Stromal cell of bone marrow (primary cell): ENCODE data around the gene FTO.

ENCODE experiments used
- DNase-seq: peaks from one replicate; pipeline ENCODE4 v3.0.0-alpha.2; 2012; ENCODE audit warnings: low read depth

Gene FTO

DNA sequence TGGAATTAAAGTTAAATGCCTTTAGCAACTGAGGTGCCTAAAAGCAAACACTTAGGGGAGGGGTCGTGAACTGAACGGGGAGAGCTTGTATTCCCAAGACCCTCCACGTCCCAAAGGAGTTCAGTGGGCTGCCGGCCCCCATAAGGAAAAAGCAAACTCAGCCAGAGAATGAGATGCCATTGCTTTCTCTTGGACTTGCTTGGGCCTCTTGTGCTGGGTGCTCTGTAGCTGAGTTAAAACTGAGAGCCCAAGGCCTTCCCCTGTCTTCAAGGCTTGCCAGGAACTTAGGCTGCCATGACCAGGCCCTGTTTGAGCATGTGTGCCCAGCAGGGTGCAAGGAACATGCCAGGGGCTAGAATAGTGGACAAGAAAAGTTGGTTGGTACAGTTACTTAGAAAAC lies 382.8 kb downstream of the FTO start:
- DNase-seq: no peak

DNA sequence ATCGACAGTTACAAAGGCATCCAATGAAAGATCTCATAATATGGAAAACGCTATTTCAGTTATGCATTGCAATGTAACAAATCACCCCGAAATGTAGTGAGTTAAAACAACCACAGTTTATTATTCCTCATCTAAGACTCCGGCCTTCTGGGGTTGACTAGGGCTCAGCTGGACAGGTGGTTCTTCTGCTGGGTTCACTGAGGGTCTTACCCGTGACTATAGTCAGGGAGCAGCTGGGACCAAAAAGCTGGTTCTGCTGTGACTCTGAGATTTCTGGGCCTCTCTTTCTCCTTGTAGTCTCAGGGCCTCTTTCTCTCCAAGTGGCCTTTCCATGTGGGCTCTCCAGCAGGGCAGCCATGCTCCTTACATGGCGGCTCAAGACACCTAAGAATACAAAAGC lies 386.6 kb downstream of the FTO start:
- DNase-seq: no peak

- no peak for DNase-seq
These were observed 389.3 kb downstream of the FTO start for GRCh38 chr16:54093281-54093680.

- no peak for DNase-seq
These were observed 390.7 kb downstream of the FTO start for GRCh38 chr16:54094641-54095040.

DNA sequence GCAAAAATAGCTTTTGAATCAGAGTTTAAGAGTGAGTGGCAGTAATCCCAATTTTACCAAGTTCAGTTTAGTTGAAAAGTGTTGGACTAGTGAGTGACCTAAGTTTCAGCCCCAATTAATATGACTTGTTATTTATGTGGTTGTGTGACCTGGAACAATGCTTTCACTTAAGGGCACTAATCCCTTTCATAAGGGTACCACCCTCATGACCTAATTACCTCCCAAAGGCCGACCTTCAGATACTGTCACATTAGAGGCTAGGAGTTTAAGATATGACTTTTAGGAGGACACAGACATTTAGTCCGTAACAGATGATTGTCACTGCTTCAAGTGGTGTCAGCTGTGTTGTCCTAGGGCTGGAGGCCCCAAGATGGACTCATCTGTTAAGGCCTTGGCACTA lies 392.7 kb downstream of the FTO start:
- DNase-seq: no peak

DNA sequence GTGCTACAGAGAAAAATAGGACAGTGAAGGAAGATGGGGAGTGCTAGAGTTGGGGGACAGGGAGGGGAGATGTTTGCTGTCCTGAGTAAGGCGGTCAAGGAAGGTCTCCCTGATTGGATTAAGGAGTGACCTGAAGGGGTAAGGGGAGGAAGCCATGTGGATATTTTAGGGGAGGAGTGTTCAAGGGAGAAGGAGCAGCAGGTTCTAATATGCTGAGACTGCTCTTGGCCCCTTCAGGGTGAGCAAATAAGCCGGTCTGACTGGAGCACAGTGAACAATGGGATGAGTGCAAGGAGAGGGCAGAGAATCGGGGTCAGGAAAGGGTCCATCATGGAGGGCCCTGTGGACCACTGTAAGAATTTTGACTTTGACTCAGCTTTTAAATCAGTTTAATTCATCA lies 393.8 kb downstream of the FTO start:
- DNase-seq: no peak

GRCh38 chr16:54098247-54098646 lies 394.3 kb downstream of the FTO start:
- DNase-seq: no peak

- no peak for DNase-seq
These were observed 395.7 kb downstream of the FTO start for GRCh38 chr16:54099627-54100026.

GRCh38 chr16:54102888-54103866 lies 399.2 kb downstream of the FTO start:
- no peak for DNase-seq

DNA sequence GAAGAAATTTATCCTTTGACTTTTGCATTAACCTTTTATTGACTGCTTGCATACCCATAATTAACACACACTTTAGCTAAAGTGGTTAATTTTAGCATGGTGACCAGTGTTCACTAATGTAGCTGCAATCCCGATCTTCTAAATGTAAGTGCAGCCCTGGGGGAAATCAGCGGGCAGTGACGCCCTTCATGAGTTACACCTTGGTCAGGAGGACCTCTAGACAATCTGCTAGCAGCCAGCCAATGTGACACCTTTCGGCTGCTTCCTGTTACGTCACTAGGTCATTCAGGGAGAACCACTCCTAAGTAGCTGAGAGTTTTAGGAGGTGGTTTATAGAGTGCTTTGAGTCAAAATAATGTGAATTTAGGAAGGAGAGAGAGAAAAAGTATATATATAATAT lies 402.1 kb downstream of the FTO start:
- DNase-seq: no peak

GRCh38 chr16:54107583-54108202 lies 403.7 kb downstream of the FTO start:
- no peak for DNase-seq

GRCh38 chr16:54110016-54110981 lies 406.3 kb downstream of the FTO start:
- DNase-seq: no peak

DNA sequence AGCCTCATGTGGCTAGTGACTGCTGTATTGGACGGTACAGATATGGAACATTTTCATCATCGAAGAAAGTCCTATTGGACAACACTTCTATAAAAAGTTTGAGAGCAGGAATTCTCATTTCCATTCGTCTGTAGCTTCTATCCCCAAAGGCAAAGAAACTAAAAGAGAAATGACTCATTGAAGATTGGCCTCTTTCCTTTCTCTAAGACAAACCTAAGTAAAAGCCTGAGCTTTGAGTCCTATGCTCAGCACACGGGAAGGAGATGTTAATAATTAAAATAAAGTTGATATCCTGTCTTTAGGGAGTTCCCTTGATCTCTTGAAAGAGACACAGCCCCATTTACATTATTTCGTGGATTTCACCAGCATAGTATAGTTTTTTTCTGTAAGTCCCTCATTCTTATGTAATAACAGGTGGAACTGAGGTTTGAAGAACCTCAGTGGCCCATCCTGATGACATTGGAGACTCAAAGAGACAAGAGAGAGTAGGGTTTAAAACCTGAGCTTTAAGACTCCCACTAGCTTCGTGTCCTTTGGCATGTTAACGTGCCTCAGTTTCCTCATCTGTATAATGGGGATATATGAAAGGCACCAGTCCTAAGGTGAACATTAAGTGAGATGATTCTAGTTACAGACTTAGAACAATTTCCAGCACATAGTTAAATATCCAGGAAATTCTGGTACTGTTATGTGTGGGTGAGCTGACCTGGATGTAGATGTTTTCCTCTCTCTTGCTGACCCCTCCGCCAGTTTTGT lies 408.7 kb downstream of the FTO start:
- DNase-seq: peak; percentile 29

DNA sequence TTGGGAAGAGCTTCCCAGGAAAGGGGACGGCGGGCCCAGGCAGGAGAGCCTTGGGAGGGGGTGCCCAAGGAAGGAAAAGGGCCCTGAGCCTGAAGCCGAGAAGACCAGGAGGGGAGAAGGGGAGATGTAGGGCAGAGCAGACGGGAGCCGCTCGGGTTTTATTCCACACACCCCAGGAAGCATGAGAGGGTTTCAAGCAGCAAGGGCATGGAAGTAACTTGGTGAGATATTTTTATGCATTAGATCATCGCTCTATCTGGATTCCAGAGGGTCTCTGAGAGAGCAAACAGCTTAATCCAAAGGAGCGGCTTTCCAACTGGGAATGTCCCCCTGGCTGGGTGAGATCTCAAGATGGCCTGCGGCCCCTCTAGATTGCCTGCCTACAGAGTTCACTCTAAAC lies 411.6 kb downstream of the FTO start:
- no peak for DNase-seq

DNA sequence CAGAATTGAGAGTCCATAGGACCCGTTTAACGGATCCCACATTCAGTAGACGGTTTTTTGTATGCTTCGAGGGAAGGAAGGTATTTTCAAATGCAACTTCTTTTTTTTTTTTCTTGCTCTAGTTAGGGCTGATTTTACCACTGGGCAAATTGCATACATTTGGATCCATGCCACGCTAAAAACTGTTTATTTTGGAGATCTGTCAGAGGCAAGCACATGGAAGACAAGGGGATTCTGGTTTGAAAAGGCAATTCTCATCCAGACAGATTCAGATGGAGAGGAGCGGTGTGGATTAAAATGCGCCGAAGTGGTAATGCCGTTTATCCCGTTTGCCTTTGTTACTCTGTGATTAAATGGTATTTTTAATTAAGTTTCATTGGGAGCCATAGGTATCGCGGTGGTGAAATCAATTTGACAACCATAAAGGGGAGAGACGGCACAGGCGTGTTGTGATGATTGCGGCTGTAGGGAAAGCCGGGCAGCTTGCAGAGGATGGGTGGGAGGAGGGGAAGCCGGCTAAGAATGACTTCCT lies 412.2 kb downstream of the FTO start:
- DNase-seq: no peak

GRCh38 chr16:54118846-54119245 lies 414.9 kb downstream of the FTO start:
- peak; percentile 28 for DNase-seq

- DNase-seq: no peak
These were observed 417.0 kb downstream of the FTO start for GRCh38 chr16:54120846-54121480.

GRCh38 chr16:54121539-54122295 lies 417.8 kb downstream of the FTO start:
- DNase-seq: no peak

DNA sequence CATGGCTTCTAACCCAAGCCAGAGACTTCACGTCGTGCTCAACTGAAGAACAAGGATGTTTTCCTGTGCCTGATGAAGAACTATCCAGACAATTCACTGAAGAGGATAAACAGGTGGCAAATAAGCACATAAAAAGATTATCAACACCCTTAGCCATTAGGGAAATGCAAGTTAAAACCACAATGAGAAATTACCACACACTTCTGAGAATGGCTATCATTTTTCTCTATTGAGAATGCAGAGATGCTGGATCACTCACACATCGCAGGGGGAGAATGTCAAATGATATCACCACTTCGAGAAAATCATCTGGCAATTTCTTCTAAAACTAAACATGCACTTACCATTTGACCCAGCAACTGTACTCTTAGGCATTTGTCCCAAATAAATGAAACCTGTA lies 419.8 kb downstream of the FTO start:
- DNase-seq: no peak
